ENCODE results near the gene TNNT1.
"Not testable (repeated sequence)": the region's sequence is repeated elsewhere in the genome, so short reads cannot be mapped to it uniquely, and the experiment has no call there.

The TNNT1 gene

GRCh38 chr19:55136399-55137102 lies 12.5 kb downstream of the TNNT1 start:
- DNase-seq: no peak

GRCh38 chr19:55134736-55135135 lies 14.3 kb downstream of the TNNT1 start:
- no peak for DNase-seq

GRCh38 chr19:55133639-55134444 lies 15.2 kb downstream of the TNNT1 start:
- no peak for DNase-seq

- DNase-seq: no peak
Measured at GRCh38 chr19:55132453-55133129, 16.4 kb downstream of the TNNT1 start.

GRCh38 chr19:55131421-55131820 lies 17.6 kb downstream of the TNNT1 start:
- no peak for DNase-seq

- DNase-seq: no peak
Measured at GRCh38 chr19:55119053-55119452, 30.0 kb downstream of the TNNT1 start.

GRCh38 chr19:55118401-55118991 lies 30.5 kb downstream of the TNNT1 start:
- DNase-seq: no peak

GRCh38 chr19:55117663-55118391 lies 31.2 kb downstream of the TNNT1 start:
- peak; percentile 100 for DNase-seq

GRCh38 chr19:55116859-55117662 lies 31.9 kb downstream of the TNNT1 start, which contains the start of gene PPP1R12C:
TSS of gene PPP1R12C (minus strand) at chr19:55117637. CDS start at chr19:55117543, 94 bp downstream.
- DNase-seq: no peak

GRCh38 chr19:55116232-55116858 lies 32.7 kb downstream of the TNNT1 start:
- DNase-seq: peak; percentile 83

GRCh38 chr19:55115446-55116065 lies 33.5 kb downstream of the TNNT1 start:
- peak; percentile 89 for DNase-seq

GRCh38 chr19:55114566-55115145 lies 34.4 kb downstream of the TNNT1 start:
- no peak for DNase-seq

GRCh38 chr19:55113570-55114039 lies 35.4 kb downstream of the TNNT1 start:
- peak; percentile 100 for DNase-seq

- DNase-seq: peak; percentile 29
Measured at GRCh38 chr19:55112777-55113569, 36.0 kb downstream of the TNNT1 start.

- no peak for DNase-seq
Measured at GRCh38 chr19:55112246-55112776, 36.7 kb downstream of the TNNT1 start.

GRCh38 chr19:55111238-55111831 lies 37.7 kb downstream of the TNNT1 start:
- DNase-seq: no peak

- DNase-seq: no peak
Measured at GRCh38 chr19:55109527-55110291, 39.3 kb downstream of the TNNT1 start.

- DNase-seq: not testable (repeated sequence)
Measured at GRCh38 chr19:55107252-55107651, 41.8 kb downstream of the TNNT1 start.

Measured in NCI-H226 (cell line).